Measurements from ENCODE around the gene CTXN3.

CTXN3 gene

GRCh38 chr5:127650022-127650421 is 1.1 kb downstream of the CTXN3 start:
- no peak overlapping the region for H3K4me3 ChIP-seq (ENCODE audit: low read depth, low read length)
- TF ChIP-seq CTCF (IDR thresholded peaks at IDR 0.05; ENCODE audit: borderline replicate concordance, insufficient read depth, low read depth, low read length): no peak

- TF ChIP-seq CTCF (IDR thresholded peaks at IDR 0.05; ENCODE audit: borderline replicate concordance, insufficient read depth, low read depth, low read length): no peak
- no peak overlapping the region for H3K4me3 ChIP-seq (ENCODE audit: low read depth, low read length)
Measured at GRCh38 chr5:127650649-127651048, 1.8 kb downstream of the CTXN3 start.

- TF ChIP-seq CTCF (IDR thresholded peaks at IDR 0.05; ENCODE audit: borderline replicate concordance, insufficient read depth, low read depth, low read length): no peak
- no peak overlapping the region for H3K4me3 ChIP-seq (ENCODE audit: low read depth, low read length)
Measured at GRCh38 chr5:127652952-127653611, 4.2 kb downstream of the CTXN3 start.

- no peak overlapping the region for H3K4me3 ChIP-seq (ENCODE audit: low read depth, low read length)
- no peak for TF ChIP-seq CTCF (IDR thresholded peaks at IDR 0.05; ENCODE audit: borderline replicate concordance, insufficient read depth, low read depth, low read length)
Measured at GRCh38 chr5:127656825-127657224, 7.9 kb downstream of the CTXN3 start.

- H3K4me3 ChIP-seq (ENCODE audit: low read depth, low read length): no peak overlapping the region
- no peak for TF ChIP-seq CTCF (IDR thresholded peaks at IDR 0.05; ENCODE audit: borderline replicate concordance, insufficient read depth, low read depth, low read length)
Measured at GRCh38 chr5:127660047-127660733, 11.3 kb downstream of the CTXN3 start.

- no peak for TF ChIP-seq CTCF (IDR thresholded peaks at IDR 0.05; ENCODE audit: borderline replicate concordance, insufficient read depth, low read depth, low read length)
- H3K4me3 ChIP-seq (ENCODE audit: low read depth, low read length): no peak overlapping the region
Measured at GRCh38 chr5:127664093-127664492, 15.2 kb downstream of the CTXN3 start.

GRCh38 chr5:127665641-127666040 is 16.8 kb downstream of the CTXN3 start:
- TF ChIP-seq CTCF (IDR thresholded peaks at IDR 0.05; ENCODE audit: borderline replicate concordance, insufficient read depth, low read depth, low read length): no peak
- no peak overlapping the region for H3K4me3 ChIP-seq (ENCODE audit: low read depth, low read length)
